ENCODE measurements around the gene ASPSCR1.
A peak's percentile ranks its signal among the peaks of the same experiment; 100 is the strongest.

Gene ASPSCR1

GRCh38 chr17:82023447-82024241, 46.2 kb downstream of the ASPSCR1 start:
- no peak for TF ChIP-seq POLR2A (IDR thresholded peaks at IDR 0.05; ENCODE audit: low read length)
- no peak for TF ChIP-seq GATA1 (IDR thresholded peaks at IDR 0.05; ENCODE audit: low read depth, low read length)

GRCh38 chr17:82024859-82025258, 47.4 kb downstream of the ASPSCR1 start:
- DNase-seq: no peak

More at GRCh38 chr17:82023447-82024241, 46.2 kb downstream of the ASPSCR1 start:
- peak; percentile 63 to 66 for DNase-seq

GRCh38 chr17:82025401-82026107, 48.1 kb downstream of the ASPSCR1 start:
- DNase-seq: no peak
- TF ChIP-seq GATA1 (IDR thresholded peaks at IDR 0.05; ENCODE audit: low read depth, low read length): no peak
- no peak for TF ChIP-seq POLR2A (IDR thresholded peaks at IDR 0.05; ENCODE audit: low read length)

More at GRCh38 chr17:82024859-82025258, 47.4 kb downstream of the ASPSCR1 start:
- TF ChIP-seq GATA1 (IDR thresholded peaks at IDR 0.05; ENCODE audit: low read depth, low read length): no peak
- TF ChIP-seq POLR2A (IDR thresholded peaks at IDR 0.05; ENCODE audit: low read length): no peak

GRCh38 chr17:82028246-82028645, 50.8 kb downstream of the ASPSCR1 start:
- TF ChIP-seq GATA1 (IDR thresholded peaks at IDR 0.05; ENCODE audit: low read depth, low read length) (no peak), POLR2A (IDR thresholded peaks at IDR 0.05; ENCODE audit: low read length) (no peak)
- DNase-seq: no peak

- TF ChIP-seq GATA1 (IDR thresholded peaks at IDR 0.05; ENCODE audit: low read depth, low read length) (no peak), POLR2A (IDR thresholded peaks at IDR 0.05; ENCODE audit: low read length) (no peak)
- no peak for DNase-seq
These were observed 51.5 kb downstream of the ASPSCR1 start for GRCh38 chr17:82028966-82029365.

- DNase-seq: no peak
- TF ChIP-seq POLR2A (IDR thresholded peaks at IDR 0.05; ENCODE audit: low read length): no peak
- TF ChIP-seq GATA1 (IDR thresholded peaks at IDR 0.05; ENCODE audit: low read depth, low read length): no peak
These were observed 52.0 kb downstream of the ASPSCR1 start for GRCh38 chr17:82029391-82029790.

GRCh38 chr17:82029990-82030469, 52.6 kb downstream of the ASPSCR1 start:
- TF ChIP-seq GATA1 (IDR thresholded peaks at IDR 0.05; ENCODE audit: low read depth, low read length) (no peak), POLR2A (IDR thresholded peaks at IDR 0.05; ENCODE audit: low read length) (no peak)
- DNase-seq: no peak

- TF ChIP-seq GATA1 (IDR thresholded peaks at IDR 0.05; ENCODE audit: low read depth, low read length) (no peak), POLR2A (IDR thresholded peaks at IDR 0.05; ENCODE audit: low read length) (no peak)
- peak; percentile 83 to 89 for DNase-seq
These were observed 53.3 kb downstream of the ASPSCR1 start for GRCh38 chr17:82030470-82031302.

- peak; percentile 54 to 60 for DNase-seq
- TF ChIP-seq GATA1 (IDR thresholded peaks at IDR 0.05; ENCODE audit: low read depth, low read length) (no peak), POLR2A (IDR thresholded peaks at IDR 0.05; ENCODE audit: low read length) (no peak)
These were observed 54.0 kb downstream of the ASPSCR1 start, which contains the start of gene RAC3 for GRCh38 chr17:82031303-82031884. RAC3 (plus strand) TSS chr17:82031678; CDS start chr17:82031762, 84 bp downstream.

- DNase-seq: peak; percentile 60
- no peak for TF ChIP-seq GATA1 (IDR thresholded peaks at IDR 0.05; ENCODE audit: low read depth, low read length)
These were observed 54.6 kb downstream of the ASPSCR1 start for GRCh38 chr17:82031885-82032627.

GRCh38 chr17:82033359-82034085, 56.1 kb downstream of the ASPSCR1 start:
- TF ChIP-seq GATA1 (IDR thresholded peaks at IDR 0.05; ENCODE audit: low read depth, low read length) (no peak), POLR2A (IDR thresholded peaks at IDR 0.05; ENCODE audit: low read length) (no peak)
- no peak for DNase-seq

- no peak for DNase-seq
- TF ChIP-seq GATA1 (IDR thresholded peaks at IDR 0.05; ENCODE audit: low read depth, low read length): no peak
- TF ChIP-seq POLR2A (IDR thresholded peaks at IDR 0.05; ENCODE audit: low read length): no peak
These were observed 57.1 kb downstream of the ASPSCR1 start for GRCh38 chr17:82034371-82035011.

Data from erythroblast (primary cell).